Colon (tissue), 2 donors: ENCODE results near the gene SIM2.

Source experiments
- FAIRE-seq: peaks from 2 replicates; lab custom pipeline; 2012; peaks lifted over from hg19 to GRCh38; lab: Jason Lieb, UNC
- donor health status: control.
- donor health status: control.

SIM2 gene

GRCh38 chr21:36700971-36701755 is 2.2 kb downstream of the SIM2 start:
- FAIRE-seq, result no peak

GRCh38 chr21:36701756-36702621 is 3.1 kb downstream of the SIM2 start:
- no peak for FAIRE-seq

DNA sequence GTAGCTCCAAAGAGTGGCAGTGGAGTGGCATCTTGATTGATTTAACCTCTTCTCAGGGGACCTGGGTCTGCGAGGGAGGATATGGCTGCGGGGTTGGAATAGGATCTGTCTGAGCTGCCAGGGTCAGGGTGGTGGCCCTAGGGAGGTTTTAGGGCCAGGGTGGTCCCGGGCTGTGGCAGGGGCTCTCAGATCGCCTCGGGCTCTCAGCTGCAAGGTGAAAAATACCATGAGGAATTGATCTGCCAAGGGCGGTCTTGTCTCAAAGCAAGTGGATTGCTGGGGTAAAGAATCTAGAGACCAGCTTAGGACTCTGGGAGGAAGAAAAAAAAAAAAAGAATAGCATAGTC is 3.7 kb downstream of the SIM2 start:
- no peak for FAIRE-seq

DNA sequence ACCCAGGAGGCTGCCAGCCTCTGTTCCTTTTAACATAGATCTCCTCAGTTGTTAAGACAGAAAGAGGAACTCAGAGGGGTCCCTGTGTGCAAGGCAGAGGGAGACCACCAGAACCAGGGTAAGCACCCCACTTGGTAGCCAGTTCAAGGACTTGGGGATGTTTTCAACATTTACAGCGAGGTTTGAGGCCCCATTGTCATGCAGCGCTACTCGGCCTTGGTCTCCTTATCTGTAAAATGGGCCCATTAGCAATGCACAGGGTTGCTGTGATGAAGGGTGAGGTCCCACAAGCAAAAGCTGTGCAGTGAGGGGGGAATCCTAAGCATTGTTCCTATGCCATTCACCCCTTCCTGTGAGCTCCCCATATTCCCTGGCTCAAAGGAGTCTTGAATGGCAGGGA is 4.2 kb downstream of the SIM2 start:
- no peak for FAIRE-seq

DNA sequence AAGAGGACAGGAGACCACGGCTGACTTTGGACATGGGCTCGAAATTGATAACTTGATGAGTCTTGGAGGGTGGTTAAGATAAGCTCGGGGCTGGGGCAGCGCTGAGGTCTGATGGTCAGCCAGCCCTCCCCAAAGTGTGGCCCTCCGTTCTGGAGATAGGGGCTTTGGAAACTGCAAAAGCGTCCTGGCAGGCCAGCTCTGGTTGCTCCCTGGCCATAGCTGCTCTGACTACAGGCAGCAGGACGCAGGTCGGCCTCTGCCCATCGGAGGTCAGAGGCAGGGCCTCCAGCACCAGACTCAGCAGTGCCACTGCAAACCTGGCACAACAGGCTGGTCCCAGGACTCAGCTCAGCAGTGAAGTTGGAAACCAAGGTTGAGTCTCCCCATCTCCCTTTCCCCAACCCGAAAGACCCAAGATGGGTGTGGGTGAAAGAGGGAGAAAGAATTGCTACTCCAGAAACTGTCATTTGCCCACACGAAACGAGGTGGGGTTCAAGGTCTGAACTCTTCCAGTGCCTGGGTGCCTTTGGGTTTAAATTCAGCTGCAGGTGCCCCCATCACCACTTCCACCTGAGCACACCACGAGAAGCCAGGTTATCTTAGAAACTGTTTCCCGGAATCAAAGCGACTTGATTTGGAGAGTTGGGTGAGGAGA is 4.8 kb downstream of the SIM2 start:
- FAIRE-seq, result no peak

DNA sequence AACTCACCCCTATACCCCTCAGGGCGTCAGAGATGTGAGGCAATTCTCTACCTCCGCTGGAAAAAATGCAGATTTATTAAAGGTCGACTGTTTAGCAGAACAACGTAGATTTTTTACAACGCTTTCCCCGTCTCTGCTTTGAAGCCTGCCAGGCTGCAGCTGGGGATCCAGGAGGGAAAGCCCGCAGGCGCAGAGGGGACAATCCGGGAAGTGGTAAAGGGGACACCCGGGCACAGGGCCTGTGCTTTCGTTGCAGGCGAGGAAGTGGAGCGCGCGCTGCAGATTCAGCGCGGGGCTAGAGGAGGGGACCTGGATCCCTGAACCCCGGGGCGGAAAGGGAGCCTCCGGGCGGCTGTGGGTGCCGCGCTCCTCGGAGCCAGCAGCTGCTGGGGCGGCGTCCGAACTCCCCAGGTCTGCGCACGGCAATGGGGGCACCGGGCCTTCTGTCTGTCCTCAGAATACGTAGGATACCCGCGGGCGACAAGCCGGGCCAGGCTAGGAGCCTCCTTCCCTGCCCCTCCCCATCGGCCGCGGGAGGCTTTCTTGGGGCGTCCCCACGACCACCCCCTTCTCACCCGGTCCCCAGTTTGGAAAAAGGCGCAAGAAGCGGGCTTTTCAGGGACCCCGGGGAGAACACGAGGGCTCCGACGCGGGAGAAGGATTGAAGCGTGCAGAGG is 5.5 kb downstream of the SIM2 start:
- no peak for FAIRE-seq

DNA sequence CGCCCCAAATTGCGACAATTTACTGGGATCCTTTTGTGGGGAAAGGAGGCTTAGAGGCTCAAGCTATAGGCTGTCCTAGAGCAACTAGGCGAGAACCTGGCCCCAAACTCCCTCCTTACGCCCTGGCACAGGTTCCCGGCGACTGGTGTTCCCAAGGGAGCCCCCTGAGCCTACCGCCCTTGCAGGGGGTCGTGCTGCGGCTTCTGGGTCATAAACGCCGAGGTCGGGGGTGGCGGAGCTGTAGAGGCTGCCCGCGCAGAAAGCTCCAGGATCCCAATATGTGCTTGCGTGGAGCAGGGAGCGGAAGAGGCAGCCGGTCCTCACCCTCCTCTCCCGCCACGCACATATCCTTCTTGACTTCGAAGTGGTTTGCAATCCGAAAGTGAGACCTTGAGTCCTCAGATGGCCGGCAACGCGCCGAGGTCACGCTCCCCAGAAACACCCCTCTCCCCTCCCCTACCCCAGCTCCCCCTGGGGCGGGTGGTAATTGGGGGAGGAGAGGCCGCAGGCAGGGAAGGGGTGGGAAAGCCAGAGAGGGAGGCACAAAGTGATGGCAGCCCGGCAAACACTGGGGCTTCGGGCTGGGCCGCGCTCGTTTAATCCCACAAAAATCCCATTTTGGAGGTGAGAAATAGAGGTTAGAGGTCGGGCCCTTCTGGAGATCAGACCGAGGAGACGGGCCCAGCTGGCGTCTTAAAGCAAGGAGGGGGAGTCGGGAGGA is 6.2 kb downstream of the SIM2 start:
- no peak for FAIRE-seq

GRCh38 chr21:36705679-36706481 is 7.0 kb downstream of the SIM2 start:
- FAIRE-seq, result no peak

DNA sequence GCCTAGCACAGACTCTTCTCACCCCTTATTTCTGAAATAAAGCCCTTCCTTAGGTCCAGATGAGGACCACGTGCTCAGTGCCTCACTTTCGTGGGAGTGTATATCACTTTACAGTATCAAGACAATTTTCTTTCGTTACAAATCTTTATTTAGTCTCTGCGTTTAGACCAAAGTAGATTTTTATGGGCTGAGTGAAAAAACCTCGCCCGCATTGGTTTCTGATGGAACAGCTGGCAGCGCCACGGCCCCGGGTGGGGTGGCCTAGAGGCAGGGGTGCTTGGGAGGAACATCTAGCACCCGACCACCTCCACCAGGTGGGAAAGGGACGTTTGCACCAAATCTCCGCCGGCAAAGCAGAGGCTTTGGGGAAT is 7.6 kb downstream of the SIM2 start:
- no peak for FAIRE-seq

- FAIRE-seq, result no peak
These were observed 8.2 kb downstream of the SIM2 start for GRCh38 chr21:36706951-36707762.

DNA sequence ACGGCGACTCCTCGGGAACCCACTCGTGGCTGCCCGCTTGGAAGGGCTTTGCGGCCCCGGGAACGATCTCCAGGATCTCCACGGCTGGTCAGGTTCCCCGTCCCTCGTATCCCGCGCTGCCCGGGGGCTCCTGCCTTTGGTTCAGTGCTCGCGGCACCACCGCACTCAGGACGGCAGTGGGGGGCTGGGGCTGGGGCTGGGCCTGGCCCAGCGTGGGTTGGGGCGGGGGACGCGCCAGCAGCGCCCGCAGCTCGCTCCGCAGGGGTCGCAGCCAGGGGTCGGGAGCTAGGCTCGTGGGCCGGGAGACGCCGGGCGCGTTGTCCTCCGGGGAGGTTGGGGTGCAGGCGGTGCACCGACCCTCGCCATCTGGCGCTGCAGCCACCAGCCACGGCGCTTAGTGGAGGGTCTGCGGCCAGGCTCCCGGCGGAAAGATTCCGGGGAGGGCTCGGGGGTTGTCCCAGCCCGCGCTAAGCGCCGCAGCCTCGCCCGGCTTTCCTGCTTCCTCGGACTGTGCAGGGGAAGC is 8.9 kb downstream of the SIM2 start:
- FAIRE-seq, result no peak

DNA sequence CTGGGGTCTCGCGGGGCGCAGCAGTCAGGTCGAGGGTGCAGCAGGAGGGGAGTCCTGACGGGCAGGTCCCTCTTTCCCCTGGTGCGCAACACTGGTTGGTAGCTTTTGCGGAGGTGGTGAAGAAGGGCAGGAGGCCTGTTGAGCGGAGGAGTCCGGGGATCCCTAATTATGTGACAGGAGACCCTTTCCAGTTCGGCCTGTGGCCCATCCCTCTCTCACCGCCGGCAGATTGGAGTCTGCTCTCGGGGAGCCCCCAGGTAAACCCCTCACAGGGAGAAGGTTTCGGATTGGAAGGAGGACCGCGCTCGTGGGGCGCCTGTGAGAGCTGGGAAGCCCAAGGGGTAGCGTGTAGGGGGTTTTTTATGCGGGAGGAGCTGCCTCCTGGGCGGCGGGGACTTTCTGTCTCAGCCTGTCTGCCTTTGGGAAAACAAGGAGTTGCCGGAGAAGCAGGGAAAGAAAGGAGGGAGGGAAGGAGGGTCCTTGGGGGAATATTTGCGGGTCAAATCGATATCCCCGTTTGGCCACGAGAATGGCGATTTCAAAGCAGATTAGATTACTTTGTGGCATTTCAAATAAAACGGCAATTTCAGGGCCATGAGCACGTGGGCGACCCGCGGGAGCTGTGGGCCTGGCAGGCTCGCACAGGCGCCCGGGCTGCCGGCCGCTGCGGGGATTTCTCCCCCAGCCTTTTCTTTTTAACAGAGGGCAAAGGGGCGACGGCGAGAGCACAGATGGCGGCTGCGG is 9.5 kb downstream of the SIM2 start:
- no peak for FAIRE-seq

GRCh38 chr21:36709030-36709867 is 10.3 kb downstream of the SIM2 start:
- FAIRE-seq, result no peak

GRCh38 chr21:36709868-36710728 is 11.2 kb downstream of the SIM2 start:
- no peak for FAIRE-seq

- FAIRE-seq, result no peak
These were observed 11.8 kb downstream of the SIM2 start for GRCh38 chr21:36710729-36711048.

GRCh38 chr21:36713746-36714145 is 14.8 kb downstream of the SIM2 start:
- no peak for FAIRE-seq

DNA sequence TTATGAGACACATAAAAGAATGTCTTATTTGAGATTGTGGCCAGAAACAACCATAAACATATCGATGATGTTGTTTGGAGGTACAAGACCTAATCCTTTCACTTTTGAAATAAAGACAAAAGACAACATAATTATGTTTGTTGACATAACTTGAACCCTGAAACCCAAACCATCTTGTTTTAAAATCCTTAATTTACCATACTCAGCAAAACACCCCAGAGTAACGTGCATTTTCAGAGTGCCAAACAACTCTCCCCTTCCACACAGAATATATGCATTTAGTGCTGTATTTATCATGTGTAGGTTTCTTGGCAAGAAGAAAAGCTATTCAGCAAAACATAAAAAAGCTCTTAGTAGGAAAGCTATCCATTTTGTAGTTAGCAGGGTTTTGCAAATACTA is 17.5 kb downstream of the SIM2 start:
- FAIRE-seq, result no peak
